Suppressor macrophage (primary cell): ENCODE data around the gene CPNE7.
"Not testable (repeated sequence)": the region's sequence is repeated elsewhere in the genome, so short reads cannot be mapped to it uniquely, and the experiment has no call there.

ENCODE experiments used
- DNase-seq, 4 experiments: peaks; one replicate each; pipeline ENCODE4 v3.0.0-alpha.2; 2020 to 2022

Gene CPNE7

GRCh38 chr16:89583895-89584644 lies 8.5 kb downstream of the CPNE7 start:
- no peak for DNase-seq

DNA sequence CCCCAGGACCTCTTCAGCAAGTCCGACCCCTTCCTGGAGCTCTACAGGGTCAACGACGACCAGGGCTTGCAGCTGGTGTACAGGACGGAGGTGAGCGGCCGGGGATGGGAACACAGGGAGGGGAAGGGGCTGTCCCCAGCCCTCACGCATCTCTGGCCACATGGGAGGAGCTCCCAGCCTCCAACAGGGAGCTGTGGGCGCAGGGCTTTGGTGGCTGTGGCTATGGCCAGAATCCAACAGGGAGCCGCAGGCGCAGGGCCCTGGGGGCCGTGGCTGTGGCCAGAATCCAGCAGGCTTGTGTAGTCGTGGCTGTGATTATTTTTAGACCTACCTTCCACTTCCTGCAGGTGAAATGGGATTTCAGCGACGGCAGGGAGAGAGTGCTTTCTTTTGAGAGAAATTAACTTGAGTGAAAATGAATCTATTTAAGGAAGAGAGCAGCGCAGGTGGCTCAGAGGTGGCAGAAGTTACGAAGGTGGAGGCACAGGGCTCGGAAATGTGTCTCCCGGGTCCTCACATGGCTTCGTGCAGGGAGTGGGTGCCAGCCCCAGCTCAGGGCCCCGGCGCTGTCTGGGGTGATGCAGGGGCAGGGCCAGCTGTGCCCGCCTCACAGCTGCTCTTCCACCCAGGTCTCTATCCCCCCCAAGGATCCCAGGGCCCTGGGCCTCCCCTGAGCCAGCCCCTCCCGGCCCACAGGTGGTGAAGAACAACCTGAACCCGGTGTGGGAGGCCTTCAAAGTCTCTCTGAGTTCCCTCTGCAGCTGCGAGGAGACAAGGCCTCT lies 9.4 kb downstream of the CPNE7 start:
- no peak for DNase-seq

GRCh38 chr16:89586218-89586617 lies 10.7 kb downstream of the CPNE7 start:
- DNase-seq = no peak

GRCh38 chr16:89586853-89587252 lies 11.3 kb downstream of the CPNE7 start:
- DNase-seq = no peak

- DNase-seq = not testable (repeated sequence)
Measured at GRCh38 chr16:89587676-89588075, 12.1 kb downstream of the CPNE7 start.

DNA sequence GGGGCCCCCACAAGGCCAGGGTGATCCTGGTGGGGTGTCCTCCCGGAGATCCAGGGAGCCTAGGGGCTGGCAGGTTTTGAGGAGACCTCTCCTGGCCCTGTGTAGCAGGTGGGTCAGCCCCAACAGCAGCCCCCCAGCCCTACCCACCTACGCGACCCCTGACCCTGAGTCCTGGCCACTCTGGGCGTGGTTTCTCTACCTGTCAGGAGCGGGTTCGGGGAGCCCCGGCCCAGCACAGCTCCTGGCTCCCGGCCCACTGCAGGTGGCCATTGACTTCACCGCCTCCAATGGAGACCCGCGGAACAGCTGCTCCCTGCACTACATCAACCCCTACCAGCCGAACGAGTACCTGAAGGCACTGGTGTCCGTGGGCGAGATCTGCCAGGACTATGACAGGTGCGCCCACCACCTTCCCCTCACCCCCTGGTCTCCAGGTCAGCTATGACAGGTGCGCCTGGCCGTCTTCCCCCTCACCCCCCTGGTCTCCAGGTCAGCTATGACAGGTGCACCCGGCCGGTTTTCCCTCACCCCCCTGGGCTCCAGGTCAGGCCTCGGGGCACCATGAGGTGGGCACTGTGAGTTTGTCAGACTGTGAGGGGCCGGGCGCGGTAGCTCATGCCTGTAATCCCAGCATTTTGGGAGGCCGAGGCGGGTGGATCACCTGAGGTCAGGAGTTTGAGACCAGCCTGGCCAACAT lies 13.0 kb downstream of the CPNE7 start:
- DNase-seq = no peak

DNA sequence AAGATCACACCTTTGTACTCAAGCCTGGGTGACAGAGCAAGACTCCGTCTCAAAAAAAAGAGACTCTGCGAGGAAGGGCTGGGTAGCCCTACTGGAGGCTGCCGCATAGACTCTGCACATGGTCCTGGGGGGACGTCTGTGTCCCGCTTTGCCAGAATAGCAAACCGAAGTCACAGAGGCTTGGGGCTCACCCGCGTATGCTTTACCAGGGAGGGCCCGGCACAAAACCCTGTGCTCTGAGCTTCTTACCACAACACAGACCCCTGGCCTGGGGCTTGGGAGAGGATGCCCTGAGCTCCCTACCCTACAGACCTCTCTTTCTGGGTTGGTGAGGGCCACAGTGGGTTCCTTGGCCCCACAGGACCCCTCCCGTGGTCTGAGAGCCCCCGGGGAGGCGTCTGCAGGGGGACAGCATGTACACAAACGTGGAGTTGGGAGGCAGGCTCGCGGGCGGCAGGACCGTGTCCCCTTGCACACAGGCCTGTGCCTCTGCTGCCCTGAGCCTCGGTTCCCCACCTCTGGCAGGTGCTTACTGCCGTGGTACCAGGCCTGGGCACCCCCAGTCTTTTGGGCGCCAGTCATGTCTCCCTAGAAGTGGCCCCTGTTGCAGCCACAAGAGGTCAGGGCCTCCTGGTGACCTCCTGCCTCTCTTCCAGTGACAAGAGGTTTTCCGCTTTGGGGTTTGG lies 13.8 kb downstream of the CPNE7 start:
- DNase-seq = no peak

- DNase-seq = no peak
Measured at GRCh38 chr16:89593841-89594240, 18.3 kb downstream of the CPNE7 start.

DNA sequence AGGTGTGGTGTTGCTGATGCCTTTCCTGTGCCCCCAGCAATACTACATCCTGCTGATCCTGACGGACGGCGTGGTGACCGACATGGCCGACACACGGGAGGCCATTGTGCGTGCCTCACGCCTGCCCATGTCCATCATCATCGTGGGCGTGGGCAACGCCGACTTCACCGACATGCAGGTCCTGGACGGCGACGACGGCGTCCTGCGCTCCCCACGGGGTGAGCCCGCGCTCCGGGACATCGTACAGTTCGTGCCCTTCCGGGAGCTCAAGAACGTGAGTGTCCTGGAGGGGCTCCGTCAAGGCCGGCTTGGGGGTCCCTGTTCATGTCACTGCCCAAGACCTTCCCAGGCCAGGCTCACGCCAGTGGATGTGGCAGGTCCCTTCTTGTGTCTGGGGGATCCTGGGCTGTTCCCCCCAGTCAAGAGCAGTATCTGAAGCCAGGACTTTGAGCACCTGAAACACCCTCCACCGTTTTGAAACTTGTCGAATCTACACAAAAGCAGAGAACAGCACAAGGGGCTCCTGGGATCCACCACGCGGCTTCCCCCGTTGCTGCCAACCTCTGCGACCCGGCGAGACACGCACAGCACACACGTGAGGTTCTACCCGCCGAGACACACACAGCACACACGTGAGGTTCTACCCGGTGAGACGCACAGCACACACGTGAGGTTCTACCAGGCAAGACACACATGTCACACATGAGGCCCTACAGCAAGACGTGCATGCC lies 19.9 kb downstream of the CPNE7 start:
- no peak for DNase-seq

DNA sequence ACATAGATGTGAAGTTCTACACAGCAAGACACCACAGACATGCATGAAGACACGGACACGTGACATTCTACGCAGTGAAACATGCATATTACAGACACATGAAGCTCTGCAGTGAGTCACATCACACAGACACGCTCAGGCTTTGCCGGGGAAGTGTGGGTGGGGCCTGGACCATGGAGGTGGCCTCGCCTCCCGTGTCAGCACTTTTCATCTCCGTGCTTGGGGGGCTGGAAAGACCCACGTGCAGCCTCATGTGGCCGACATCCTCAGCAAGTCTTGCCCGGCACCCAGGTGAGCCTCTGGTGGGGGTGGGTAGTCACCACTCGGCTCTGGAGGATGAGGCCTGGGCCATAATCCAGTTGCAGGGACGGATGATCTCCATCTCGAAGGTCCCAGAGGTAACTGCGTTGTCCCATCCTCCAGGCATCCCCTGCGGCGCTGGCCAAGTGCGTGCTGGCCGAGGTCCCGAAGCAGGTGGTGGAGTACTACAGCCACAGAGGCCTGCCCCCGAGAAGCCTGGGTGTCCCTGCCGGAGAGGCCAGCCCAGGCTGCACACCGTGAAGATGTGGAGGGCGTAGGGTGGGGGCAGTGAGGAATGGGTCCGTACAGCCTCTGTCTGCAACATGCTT lies 20.6 kb downstream of the CPNE7 start:
- no peak for DNase-seq

DNA sequence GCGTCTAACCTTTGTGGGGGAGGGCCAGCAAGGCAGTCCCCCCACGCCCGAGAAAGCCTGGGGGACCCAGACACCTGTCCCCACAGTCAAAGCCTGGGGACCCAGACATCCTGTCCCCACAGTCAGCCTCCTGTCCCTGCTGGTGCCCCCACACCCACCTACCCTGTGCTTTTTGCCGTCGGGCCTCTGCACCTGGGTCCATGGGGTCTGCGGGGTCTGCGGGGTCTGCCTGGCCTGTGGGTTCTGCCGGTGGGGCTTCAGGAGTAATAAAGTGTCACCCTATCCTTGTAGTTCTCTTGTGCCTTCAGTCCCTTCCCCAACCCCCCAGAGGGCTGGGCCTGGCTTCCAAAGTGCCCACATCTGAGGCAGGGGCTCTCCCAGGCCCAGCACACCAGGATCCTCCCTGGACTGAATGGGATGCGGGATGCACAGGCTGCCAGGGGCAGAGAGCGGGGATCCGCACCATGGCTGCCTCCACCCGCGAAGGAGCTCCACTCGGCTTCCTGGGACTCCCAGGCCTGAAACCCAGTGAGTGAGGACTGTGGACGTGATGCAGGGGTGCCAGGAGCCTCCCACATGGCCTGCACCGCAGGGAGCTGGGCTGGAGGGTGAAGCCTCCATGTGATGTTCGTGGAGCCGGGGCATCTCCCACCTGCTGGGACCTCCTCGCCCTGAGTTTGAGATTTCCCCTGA lies 21.5 kb downstream of the CPNE7 start:
- no peak for DNase-seq

GRCh38 chr16:89598199-89598598 lies 22.6 kb downstream of the CPNE7 start:
- peak in 3 of 4 experiments; percentile 39 to 49 (median 40) for DNase-seq

- DNase-seq = peak in 1 of 4 experiments; percentile 35
Measured at GRCh38 chr16:89599451-89599858, 23.9 kb downstream of the CPNE7 start.

- DNase-seq = no peak
Measured at GRCh38 chr16:89599902-89600301, 24.3 kb downstream of the CPNE7 start.

DNA sequence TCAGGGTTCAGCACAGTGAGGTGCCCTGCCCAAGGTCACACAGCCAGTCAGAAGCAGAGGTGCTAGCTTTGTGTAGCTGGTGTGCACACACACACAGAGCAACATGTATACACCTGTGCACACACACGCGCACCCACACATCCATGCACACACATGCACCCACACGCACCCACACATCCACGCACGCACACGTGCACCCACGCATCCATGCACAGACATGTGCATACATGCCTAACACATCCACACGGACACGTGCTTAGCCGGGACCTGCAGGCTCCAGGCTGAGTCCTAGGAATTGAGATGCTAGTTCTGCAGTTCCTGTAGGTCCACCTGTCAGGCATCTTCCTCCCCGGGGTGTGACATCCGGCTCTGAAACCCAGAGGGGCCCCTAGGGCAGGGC lies 24.9 kb downstream of the CPNE7 start:
- DNase-seq = no peak

DNA sequence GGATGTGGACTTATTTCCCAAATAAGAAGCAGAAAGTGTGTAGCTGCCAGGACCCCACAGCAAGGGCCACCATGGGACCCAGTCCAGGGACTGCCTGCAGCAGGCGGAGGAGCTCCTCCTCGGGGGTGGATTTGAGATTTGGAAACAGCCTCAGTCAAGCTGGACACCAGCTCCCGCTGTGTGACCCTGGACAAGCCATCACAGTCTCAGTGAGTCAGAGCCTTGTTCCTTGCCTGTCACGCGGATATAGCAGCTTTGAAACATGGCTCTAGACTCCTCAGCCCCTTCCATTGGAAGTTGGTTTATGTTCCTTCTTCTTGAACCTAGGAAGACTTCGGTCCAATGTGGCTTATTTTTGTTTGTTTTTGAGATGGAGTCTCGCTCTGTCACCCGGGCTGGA lies 25.4 kb downstream of the CPNE7 start:
- DNase-seq = peak; percentile 13 to 50 (median 34)

GRCh38 chr16:89601906-89602272 lies 26.3 kb downstream of the CPNE7 start:
- no peak for DNase-seq

DNA sequence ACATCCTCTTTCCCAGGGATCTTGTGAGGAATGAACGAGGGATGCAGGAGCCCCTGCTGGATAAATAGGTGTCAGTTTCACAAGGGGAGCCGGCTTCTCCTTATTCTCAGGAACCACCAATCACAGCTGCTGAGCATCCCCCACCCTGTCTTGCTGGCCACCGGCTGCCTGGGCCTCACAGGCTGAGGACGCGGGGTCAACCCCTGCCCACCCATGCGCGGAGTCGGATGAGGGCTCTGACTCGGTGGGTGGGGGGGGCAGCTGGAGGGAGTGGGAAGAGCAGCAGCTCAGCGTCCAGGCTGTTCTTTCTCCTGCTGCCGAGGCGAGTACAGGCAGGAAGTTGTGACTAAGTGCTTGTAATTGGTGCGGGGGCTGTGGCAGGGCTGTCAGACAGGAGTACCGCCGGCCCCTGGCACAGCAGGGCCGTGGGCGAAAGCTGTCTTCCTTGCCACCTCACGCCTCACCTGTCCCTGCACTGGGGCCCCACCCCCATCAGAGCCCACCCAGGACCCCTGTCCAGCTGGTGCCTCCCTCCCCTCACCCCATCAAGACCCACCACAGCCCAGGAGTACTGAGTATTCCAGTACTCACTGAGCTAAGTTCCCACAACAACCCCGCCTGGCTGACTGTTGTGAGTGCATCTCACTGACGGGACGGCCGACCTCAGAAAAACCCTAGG lies 26.9 kb downstream of the CPNE7 start:
- DNase-seq = peak; percentile 70 to 84 (median 81)

DNA sequence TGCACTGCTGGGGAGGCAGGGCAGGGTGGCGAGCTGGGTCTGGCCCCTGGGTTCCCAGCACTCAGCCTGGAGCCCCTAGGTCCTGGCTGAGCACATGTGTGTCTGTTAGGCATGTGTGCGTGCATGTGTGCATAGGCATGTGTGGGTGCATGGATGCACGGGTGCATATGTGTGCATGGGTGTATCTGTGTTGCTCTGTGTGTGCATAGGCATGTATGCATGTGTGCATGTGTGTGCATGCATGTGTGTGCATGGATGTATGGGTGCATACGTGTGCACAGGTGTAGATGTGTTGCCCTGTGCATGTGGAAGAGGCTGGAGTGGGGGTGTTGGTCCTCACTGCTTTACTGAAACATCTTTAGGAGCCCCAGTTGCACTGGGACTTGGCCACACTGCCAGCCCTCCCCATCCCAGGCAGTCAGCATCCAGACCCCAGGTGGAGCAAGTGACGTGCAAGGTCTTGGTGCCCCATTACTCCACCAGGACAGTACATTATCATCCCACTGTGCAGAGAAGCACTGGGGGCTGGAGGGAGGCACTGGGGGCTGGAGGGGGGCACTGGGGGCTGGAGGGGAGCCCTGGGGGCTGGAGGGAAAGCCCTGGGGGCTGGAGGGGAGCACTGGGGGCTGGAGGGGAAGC lies 27.5 kb downstream of the CPNE7 start:
- no peak for DNase-seq

DNA sequence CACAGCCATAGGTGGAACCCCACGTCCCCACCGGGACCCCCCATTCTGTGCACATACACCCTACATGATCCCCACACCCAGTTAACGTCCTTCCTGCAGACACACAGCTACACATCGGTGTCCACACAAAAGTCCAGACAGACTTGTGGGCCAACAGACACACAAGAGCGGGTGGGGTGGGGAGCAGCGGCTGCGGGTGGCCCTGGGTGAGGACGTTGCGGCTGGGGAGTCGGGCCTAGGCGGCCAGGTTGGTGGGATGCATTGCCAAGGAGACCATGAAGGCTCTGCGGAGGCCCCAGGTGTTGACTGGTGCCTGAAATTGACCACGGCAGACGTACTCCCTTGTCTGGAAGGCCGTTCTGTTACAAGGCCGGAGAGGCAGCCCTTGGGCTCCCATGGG lies 29.2 kb downstream of the CPNE7 start:
- DNase-seq = no peak
